ENCODE measurements around the gene GRM1. TPM values are rescaled to one million over a fixed set of nuclear protein-coding genes. Genes with fewer than 3 reads are reported as not detected.

Gene GRM1
- total and polyA plus RNA-seq, 2 of the 4 experiments (the other 2 are of a cell fraction): not detected

GRCh38 chr6:146304181-146304580, 275.3 kb downstream of the GRM1 start:
- TF ChIP-seq SMC3 (IDR thresholded peaks at IDR 0.05; ENCODE audit: low read depth, low read length) (no peak), BHLHE40 (IDR thresholded peaks at IDR 0.05; ENCODE audit: low read depth, low read length) (no peak), MXI1 (IDR thresholded peaks at IDR 0.05; ENCODE audit: borderline replicate concordance, low read depth, low read length) (no peak), CEBPB (IDR thresholded peaks at IDR 0.05; ENCODE audit: low read depth, low read length) (no peak), NFE2L2 (IDR thresholded peaks at IDR 0.05; ENCODE audit: low read depth, low read length) (no peak), RFX5 (IDR thresholded peaks at IDR 0.05; ENCODE audit: low read depth, low read length) (no peak), RCOR1 (IDR thresholded peaks at IDR 0.05; ENCODE audit: insufficient replicate concordance, low read length) (no peak), POLR2A (IDR thresholded peaks at IDR 0.05; ENCODE audit: low read depth, low read length) (no peak), MAFK (IDR thresholded peaks at IDR 0.05; ENCODE audit: low read depth, low read length) (no peak), RAD21 (IDR thresholded peaks at IDR 0.05; ENCODE audit: low read length) (no peak), CHD1 (IDR thresholded peaks at IDR 0.05; ENCODE audit: low read depth, low read length) (no peak), FOS (IDR thresholded peaks at IDR 0.05; ENCODE audit: low read depth, low read length) (no peak), MAZ (IDR thresholded peaks at IDR 0.05; ENCODE audit: borderline replicate concordance, low read depth, low read length) (no peak), ELK1 (IDR thresholded peaks at IDR 0.05; ENCODE audit: borderline replicate concordance, low read depth, low read length) (no peak)
- TF ChIP-seq, protein P1, sequence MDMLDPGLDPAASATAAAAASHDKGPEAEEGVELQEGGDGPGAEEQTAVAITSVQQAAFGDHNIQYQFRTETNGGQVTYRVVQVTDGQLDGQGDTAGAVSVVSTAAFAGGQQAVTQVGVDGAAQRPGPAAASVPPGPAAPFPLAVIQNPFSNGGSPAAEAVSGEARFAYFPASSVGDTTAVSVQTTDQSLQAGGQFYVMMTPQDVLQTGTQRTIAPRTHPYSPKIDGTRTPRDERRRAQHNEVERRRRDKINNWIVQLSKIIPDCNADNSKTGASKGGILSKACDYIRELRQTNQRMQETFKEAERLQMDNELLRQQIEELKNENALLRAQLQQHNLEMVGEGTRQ (IDR thresholded peaks at IDR 0.05; ENCODE audit: low read depth, low read length): no peak
- TF ChIP-seq, protein P2, sequence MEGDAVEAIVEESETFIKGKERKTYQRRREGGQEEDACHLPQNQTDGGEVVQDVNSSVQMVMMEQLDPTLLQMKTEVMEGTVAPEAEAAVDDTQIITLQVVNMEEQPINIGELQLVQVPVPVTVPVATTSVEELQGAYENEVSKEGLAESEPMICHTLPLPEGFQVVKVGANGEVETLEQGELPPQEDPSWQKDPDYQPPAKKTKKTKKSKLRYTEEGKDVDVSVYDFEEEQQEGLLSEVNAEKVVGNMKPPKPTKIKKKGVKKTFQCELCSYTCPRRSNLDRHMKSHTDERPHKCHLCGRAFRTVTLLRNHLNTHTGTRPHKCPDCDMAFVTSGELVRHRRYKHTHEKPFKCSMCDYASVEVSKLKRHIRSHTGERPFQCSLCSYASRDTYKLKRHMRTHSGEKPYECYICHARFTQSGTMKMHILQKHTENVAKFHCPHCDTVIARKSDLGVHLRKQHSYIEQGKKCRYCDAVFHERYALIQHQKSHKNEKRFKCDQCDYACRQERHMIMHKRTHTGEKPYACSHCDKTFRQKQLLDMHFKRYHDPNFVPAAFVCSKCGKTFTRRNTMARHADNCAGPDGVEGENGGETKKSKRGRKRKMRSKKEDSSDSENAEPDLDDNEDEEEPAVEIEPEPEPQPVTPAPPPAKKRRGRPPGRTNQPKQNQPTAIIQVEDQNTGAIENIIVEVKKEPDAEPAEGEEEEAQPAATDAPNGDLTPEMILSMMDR (conservative IDR thresholded peaks at IDR 0.05; ENCODE audit: low read depth, low read length): no peak
- Histone ChIP-seq H2AK9ac (replicated peaks; ENCODE audit: low read depth, low read length, poor library complexity) (no peak overlapping the region), H2BK120ac (ENCODE audit: low read depth, low read length) (no peak overlapping the region), H4K91ac (ENCODE audit: insufficient read depth, low read depth, low read length) (no peak overlapping the region), H3K18ac (ENCODE audit: low read depth, low read length) (no peak overlapping the region), H3K4me3 (ENCODE audit: insufficient read depth, low read depth, low read length) (no peak overlapping the region), H3K9ac (ENCODE audit: low read depth, low read length) (no peak overlapping the region), H4K8ac (ENCODE audit: low read depth in 2 of 2, low read length in 2 of 2) (no peak overlapping the region), H3K27ac (ENCODE audit: insufficient read depth, low read length) (no peak overlapping the region), H2BK20ac (ENCODE audit: low read depth, low read length) (no peak overlapping the region), H2AK5ac (ENCODE audit: low read depth, low read length) (no peak overlapping the region), H3K4me1 (ENCODE audit: control insufficient read depth, insufficient read depth, low read length) (no peaks in the 10 kb centered on the region), H2BK15ac (ENCODE audit: low read depth, low read length) (no peak overlapping the region), H3K23ac (ENCODE audit: low read depth, low read length) (no peak overlapping the region), H3K4me2 (ENCODE audit: low read depth, low read length) (no peak overlapping the region), H4K5ac (ENCODE audit: low read depth, low read length) (no peak overlapping the region), H3K27me3 (ENCODE audit: control insufficient read depth, insufficient read depth, low read length) (no peaks in the 10 kb centered on the region), H3K9me1 (ENCODE audit: insufficient read depth, low read length) (no peaks in the 10 kb centered on the region), H3K36me3 (ENCODE audit: control insufficient read depth, insufficient read depth, low read length) (no peaks in the 10 kb centered on the region), H3K56ac (ENCODE audit: extremely low read depth, insufficient read depth, low read length) (no peak overlapping the region), H3K79me1 (ENCODE audit: low read depth in 1 of 2, low read length in 2 of 2) (no peaks in the 10 kb centered on the region), H2AFZ (replicated peaks; ENCODE audit: low read length, poor library complexity) (no peak overlapping the region), H3K14ac (replicated peaks; ENCODE audit: low read depth, low read length) (no peak overlapping the region), H3K9me3 (ENCODE audit: control insufficient read depth, insufficient read depth, low read length) (no peaks in the 10 kb centered on the region), H4K20me1 (ENCODE audit: insufficient read depth, low read length) (no peaks in the 10 kb centered on the region), H2BK5ac (ENCODE audit: low read depth, low read length, poor library complexity, severe bottlenecking) (no peak overlapping the region), H3K4ac (ENCODE audit: low read depth, low read length) (no peak overlapping the region)
- dilution Hi-C loops (cut with HindIII; ENCODE audit: low sequenced_read_pairs, unreplicated experiment) (no loop called here), intact Hi-C loops (cut with micrococcal nuclease) (no loop called here), in situ Hi-C loops (cut with MboI; ENCODE audit: low sequenced_read_pairs) (no loop called here)
- CTCF ChIA-PET: no interaction called here
- ATAC-seq (ENCODE audit: low read depth) (no peak), DNase-seq (no peak)
- no CpG with 5 or more reads among the region's 3 CpGs for WGBS, 2 experiments (ENCODE audit: extremely low coverage in 2 of 2, insufficient read length in 1 of 2)
- POLR2A ChIA-PET (ENCODE audit: unreplicated experiment): no interaction called here
- no TSS peak for BruUV-seq (replicated peaks)

Data from IMR-90 (cell line).